Measurements from ENCODE around the gene GRID2IP. TPM values are rescaled to one million over a fixed set of nuclear protein-coding genes. Genes with fewer than 3 reads are reported as not detected.
"Not testable (repeated sequence)": the region's sequence is repeated elsewhere in the genome, so short reads cannot be mapped to it uniquely, and the experiment has no call there.

Gene GRID2IP
- polyA plus RNA-seq, 1 donor: 0.10 TPM

- no peak for DNase-seq (ENCODE audit: low read depth)
These were observed 64.1 kb downstream of the GRID2IP start for GRCh38 chr7:6487184-6487545.

DNA sequence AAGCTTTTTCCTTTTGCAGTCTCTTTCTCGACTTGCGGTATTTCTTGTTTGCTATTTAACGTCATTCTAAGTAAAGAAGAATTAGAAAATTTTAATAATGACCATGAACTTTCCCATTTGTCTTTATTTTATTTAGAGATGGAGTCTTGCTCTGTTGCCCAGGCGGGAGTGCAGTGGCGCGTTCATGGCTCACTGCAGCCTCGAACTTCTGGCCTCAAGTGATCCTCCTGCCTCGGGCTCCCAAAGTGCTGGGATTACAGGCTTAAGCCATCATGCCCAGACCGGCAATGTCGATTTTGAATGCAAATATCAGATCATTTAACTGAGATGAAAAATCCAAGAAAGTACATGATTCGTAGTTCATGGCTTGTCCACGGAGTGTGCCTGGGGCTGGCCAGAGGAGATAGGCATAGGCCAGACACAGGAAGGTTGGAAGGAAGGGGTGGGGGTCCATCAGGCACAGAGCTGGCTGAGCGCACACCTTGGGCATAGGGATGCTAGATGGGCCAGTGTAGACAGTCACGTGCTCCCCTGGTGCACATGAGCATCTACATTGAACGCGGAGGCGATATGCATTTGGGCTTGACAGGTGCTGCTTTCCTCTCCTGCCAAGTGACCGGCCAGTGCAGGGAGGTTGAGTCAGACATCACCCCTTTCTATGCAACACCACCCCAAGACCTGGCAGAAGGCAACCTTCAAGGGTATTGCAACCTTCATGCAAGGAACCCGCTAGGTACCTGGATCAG is 64.7 kb downstream of the GRID2IP start:
- no peak for DNase-seq (ENCODE audit: low read depth)

DNA sequence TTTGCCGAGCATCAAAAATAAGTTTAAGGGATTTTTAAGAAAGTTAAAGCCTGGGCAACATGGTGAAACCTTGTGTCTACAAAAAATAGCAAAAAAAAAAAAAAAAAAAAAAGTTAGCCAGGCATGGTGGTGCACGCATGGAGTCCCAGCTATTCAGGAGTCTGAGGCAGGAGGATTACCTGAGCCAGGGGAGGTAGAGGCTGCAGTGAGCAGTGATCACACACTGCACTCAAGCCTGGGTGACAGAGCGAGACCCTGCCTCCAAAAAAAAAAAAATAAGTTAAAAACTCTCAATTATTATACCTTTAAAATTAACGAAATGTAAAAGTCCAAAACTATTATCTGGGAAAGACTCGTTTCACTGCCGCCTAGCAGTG is 68.5 kb downstream of the GRID2IP start:
- DNase-seq (ENCODE audit: low read depth): no peak

GRCh38 chr7:6482307-6482706 is 69.0 kb downstream of the GRID2IP start:
- DNase-seq (ENCODE audit: low read depth): no peak

- DNase-seq (ENCODE audit: low read depth): no peak
These were observed 69.8 kb downstream of the GRID2IP start for GRCh38 chr7:6481445-6481844.

GRCh38 chr7:6480323-6480660 is 71.0 kb downstream of the GRID2IP start:
- DNase-seq (ENCODE audit: low read depth): no peak

DNA sequence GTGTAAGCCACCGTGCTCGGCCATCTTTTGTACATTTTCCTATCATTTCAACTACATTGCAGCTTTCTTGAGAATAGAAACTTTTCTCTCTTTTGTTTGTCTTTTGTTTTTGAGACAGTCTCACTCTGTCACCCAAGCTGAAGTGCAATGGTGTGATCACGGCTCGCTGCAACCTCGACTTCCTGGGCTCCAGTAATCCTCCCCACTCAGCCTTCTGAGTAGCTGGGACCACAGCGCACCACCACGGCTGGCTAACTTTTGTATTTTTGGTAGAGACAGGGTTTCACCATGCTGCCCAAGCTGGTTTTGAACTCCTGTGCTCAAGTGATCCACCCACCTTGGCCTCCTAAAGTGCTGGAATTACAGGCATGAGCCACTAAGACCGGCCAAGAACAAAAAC is 72.2 kb downstream of the GRID2IP start:
- no peak for DNase-seq (ENCODE audit: low read depth)

- no peak for DNase-seq (ENCODE audit: low read depth)
These were observed 73.1 kb downstream of the GRID2IP start for GRCh38 chr7:6478186-6478585.

DNA sequence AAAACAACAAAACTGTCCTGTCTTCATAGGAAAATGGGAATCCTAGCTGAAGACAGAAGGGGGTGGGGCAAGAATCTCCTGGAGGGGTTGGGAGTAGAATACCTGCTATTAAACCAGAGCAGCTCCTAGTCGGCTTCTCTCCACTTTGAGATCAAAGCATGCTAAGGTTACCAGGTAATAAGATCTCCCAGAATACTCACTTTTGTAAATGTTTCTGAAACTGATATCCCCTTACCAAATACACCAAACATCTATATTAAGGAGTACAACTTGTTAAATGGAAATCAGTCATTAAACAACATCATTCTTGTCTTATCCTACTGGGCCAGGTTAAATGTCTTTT is 74.0 kb downstream of the GRID2IP start:
- no peak for DNase-seq (ENCODE audit: low read depth)

DNA sequence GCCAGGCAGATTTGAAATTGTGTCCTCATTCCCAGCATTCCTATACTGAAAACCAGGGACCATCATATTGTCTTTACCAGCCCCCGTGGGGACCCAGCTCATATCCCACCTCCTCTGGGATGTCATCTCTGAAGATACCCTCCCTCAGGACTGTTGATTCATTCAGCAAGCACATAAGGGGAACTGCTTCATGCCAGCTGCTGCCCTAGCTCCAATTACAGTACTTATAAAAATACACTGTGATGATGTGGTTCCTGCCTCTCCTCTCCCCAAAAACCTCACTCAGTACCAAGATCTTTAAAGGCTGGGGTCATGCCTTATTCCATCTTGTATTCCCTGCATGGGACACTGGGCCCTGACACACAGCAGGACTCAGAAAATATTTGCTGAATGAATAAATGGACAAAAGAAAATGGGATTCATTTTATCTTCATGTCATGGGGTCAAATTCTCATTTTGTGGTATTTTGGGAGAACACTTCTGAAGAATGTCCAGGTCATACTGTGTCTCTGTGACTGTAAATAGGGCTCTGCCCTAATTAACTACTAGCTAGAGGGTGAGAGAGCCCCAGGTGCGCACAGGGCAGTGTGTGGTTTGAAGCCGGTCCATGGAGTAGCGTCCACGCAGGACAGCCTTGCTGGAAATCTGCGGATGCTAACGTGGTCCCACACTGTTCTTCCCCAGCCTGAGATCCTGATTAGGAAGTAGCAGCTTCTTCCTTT is 74.5 kb downstream of the GRID2IP start:
- no peak for DNase-seq (ENCODE audit: low read depth)

GRCh38 chr7:6475433-6476186 is 75.7 kb downstream of the GRID2IP start:
- DNase-seq (ENCODE audit: low read depth): no peak

DNA sequence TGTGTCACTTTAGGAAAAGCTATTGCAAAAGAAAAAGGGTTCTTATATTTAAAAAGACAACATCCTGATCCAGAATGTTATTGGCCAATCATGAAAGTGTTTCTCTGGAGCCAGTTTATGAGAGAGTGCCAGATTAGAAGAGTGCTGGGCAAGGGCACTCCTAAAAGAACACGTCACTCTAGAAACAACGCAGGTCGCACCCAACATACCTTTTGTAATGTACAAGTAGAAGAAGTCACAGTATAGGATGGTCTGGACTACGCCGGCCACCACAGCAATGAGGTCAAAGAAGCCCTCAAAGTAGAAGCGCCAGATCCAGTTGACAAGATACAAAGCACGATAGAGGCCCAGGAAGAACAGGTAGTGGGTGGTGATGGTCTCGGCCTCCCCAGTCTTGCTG is 85.4 kb downstream of the GRID2IP start:
- no peak for DNase-seq (ENCODE audit: low read depth)

DNA sequence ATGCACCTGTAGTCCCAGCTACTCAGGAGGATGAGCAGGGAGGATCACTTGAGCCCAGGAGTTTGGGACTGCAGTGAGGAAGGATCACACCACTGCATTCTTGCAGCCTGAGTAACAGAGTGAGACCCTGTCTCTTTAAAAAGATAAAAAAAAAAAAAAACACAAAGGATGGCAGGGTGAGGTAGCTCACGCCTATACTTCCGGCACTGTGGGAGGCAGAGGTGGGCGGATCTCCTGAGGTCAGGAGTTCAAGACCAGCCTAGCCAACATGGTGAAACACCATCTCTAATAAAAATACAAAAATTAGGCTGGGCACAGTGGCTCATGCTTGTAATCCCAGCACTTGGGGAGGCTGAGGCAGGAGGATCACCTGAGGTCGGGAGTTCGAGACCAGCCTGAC is 87.7 kb downstream of the GRID2IP start:
- not testable (repeated sequence) for DNase-seq (ENCODE audit: low read depth)

DNA sequence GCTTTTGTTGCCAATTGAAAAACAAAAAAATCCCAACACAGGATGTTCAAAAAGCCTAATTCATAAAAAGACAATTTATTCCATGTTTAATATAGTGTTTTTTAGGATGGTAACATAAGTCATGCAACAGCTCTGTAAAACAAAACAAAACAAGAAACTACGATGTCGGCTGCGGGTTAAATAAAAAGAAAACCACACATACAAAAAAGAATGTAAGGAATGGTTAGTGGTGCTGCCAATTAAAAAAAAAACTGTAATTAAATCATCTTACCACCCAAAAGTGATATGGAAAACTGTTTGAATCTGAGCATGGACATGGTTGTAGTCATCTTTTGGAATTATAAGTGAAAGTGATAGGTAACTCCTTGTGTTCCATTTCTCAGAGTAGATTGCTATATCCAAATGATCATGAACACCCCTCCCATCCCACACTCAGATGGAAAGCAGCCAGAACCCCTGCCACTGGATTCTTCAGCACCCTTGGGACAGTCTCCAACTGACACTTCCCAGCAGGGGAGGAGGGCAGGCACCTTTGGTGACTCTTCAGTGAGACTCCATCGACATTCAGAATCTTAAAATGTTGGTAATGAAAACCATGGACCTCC is 89.2 kb downstream of the GRID2IP start:
- DNase-seq (ENCODE audit: low read depth): no peak

- DNase-seq (ENCODE audit: low read depth): no peak
These were observed 90.2 kb downstream of the GRID2IP start for GRCh38 chr7:6460990-6461584.

- DNase-seq (ENCODE audit: low read depth): no peak
These were observed 91.0 kb downstream of the GRID2IP start for GRCh38 chr7:6460303-6460702.

DNA sequence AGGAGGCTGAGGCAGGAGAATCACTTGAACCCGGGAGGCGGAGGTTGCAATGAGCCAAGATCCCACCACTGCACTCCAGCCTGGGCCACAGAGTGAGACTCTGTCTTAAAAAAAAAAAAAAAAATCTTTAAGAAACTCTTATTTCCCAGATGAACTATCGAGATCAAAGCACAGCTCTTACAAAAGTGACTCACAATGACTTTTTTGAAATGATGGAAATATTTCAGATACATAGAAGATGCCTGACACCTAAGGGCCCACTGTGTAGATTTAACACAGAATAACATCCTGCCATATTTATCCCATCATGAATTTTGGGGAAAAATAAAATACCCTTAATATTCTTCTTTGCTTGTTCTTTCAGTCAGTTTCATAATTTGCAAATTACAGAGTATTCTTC is 92.6 kb downstream of the GRID2IP start:
- not testable (repeated sequence) for DNase-seq (ENCODE audit: low read depth)

DNA sequence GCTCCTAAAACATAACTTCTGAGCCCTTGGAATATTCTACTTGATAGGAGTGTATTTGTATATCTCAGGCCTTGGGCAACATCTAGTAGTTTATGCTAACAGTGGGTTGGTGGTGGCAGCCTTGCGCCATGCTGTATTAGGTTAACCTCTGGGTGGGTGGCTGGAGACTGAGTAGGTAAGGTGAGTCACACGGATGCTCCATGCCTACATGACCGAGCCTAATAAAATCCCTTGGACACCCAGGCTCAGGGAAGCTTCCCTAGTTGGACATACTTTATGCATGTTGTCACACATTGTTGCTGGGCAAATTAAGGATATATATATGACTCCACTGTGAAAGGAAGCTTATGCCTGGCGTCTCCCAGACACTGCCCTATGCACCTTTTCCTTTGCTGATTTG is 97.5 kb downstream of the GRID2IP start:
- DNase-seq (ENCODE audit: low read depth): no peak

DNA sequence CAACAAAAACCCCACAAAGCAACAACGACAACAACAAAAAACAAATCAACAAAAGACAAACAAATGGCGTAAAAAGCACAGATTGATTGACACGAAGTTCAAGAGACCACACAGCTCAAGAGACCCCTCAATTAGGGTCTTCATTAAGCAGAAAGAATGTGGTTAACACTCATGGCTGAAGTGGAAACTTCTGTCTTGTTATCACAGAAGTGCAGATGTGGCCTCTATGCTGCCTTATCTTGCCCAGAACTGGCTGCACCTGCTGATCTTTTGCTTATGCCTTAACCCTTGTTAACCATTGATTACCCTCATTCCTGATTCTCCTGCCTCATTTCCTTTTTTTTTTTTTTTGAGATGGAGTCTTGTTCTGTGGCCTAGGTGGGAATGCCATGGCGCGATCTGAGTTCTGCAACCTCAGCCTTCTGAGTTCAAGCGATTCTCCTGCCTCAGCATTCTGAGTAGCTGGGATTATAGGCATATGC is 100.0 kb downstream of the GRID2IP start:
- DNase-seq (ENCODE audit: low read depth): no peak

DNA sequence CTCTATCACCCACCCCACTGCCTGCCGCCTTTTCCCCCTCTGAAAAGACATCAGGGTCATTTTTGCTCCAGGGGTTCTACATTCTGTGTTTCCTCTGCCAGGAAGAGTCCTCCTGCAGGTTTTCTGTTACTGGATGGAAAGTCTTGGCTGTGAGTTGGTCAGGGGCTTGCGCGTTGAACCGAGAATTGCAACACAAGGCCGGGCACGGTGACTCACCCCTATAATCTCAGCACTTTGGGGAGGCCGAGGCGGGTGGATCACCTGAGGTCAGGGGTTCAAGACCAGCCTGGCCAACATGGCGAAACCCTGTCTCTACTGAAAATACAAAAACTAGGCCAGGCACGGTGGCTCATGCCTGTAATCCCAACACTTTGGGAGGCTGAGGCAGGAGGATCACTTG is 100.7 kb downstream of the GRID2IP start:
- not testable (repeated sequence) for DNase-seq (ENCODE audit: low read depth)

GRCh38 chr7:6449884-6450283 is 101.4 kb downstream of the GRID2IP start:
- not testable (repeated sequence) for DNase-seq (ENCODE audit: low read depth)

DNA sequence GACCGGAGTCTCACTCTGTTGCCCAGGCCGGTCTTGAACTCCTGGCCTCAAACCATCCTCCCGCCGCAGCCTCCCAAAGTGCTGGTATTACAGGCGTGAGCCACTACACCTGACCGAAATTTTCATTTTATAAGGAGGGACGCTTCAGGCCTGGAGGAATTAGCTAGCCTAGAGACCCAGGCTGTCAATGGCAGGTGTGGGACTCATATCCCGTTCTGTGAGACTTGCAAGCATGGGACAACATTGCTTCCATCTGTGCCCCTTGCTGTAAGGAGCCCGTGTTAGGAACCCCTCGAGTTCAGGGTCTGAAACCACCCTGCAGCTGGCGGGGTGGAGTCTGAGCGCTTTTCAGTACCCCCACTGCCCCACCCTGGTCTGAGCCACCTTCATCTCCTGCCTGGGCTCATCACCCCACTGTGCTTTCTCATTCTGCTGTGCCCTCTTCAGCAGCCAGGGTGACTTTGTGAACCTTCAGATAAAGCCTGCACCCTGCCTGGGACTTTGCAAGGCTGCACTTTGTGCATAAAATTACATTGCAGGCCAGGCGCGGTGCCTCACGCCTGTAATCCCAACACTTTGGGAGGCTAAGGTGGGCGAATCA is 102.2 kb downstream of the GRID2IP start:
- no peak for DNase-seq (ENCODE audit: low read depth)
